Inferior parietal cortex (tissue), 1 donor: ENCODE measurements around the gene AOPEP.

Experiments
- DNase-seq: peaks from one replicate; pipeline ENCODE4 v3.0.0-alpha.2; 2016; ENCODE audit errors: extremely low spot score

Gene AOPEP

DNA sequence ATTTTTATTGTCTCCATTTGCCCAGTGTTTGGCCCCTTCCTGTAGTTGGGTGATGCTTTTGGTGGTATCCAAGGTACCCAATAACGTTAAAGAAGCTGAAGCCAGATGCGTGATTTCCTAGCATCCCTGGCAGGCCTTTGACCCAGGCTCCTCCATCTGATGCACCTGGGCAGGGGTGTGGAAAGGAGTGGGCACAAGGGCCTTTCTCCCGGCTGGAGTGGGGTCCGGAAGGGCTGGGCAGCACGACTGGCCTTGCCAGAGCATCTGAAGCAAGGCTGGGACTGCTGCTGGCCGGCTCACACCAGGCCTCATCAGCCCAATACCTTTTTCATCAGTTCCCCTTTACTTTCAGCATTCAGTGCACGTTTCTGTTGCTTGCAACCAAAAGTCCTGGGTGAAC lies 370.8 kb downstream of the AOPEP start:
- no peak for DNase-seq

GRCh38 chr9:95098391-95098921 lies 372.0 kb downstream of the AOPEP start:
- no peak for DNase-seq

- no peak for DNase-seq
Measured at GRCh38 chr9:95099321-95100070, 373.0 kb downstream of the AOPEP start.

DNA sequence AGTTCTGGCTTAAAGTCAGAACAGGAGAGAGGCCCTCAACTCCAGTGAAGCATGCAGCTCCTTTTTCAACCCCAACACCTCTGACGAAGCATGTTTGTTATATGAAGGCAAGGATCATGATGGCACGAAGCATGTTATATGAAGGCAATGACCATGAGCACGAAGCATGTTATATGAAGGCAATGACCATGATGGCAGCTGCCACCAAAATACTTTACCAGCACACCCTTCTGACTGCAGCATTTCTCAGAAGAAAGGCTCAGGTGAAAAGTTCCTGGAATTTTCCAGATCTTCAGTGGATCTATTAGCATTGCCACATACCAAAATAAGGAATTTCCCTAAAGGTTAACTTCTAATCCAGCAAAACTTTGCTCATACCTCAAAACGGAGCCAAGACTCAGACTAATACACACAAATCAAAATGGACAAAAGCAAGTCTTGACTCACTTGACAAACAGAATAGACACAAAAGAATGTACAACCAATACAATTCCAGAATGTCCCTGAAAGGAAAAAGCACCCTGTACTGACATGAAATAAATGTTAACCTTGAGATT lies 373.6 kb downstream of the AOPEP start:
- DNase-seq: no peak

DNA sequence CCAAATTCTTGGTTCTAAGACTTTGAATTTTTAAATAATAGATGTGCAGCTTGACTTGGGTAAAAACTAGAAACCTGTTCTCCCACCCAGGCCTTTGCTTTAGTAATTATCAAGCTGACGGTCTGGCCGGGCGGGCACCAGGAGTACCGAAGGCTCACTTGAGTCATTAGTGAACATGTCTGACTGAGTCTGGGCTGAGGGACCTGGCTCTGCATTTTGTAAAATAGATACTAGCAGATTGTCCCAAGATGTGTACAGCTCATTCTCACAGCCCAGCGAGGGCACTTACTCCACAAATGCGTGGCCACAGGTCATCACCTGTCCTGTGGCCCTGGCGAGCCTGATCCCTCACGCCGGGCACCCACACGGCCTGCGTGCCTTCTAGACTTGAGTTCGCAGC lies 374.8 kb downstream of the AOPEP start:
- DNase-seq: no peak

- peak; percentile 73 for DNase-seq
Measured at GRCh38 chr9:95102001-95102433, 375.5 kb downstream of the AOPEP start.

DNA sequence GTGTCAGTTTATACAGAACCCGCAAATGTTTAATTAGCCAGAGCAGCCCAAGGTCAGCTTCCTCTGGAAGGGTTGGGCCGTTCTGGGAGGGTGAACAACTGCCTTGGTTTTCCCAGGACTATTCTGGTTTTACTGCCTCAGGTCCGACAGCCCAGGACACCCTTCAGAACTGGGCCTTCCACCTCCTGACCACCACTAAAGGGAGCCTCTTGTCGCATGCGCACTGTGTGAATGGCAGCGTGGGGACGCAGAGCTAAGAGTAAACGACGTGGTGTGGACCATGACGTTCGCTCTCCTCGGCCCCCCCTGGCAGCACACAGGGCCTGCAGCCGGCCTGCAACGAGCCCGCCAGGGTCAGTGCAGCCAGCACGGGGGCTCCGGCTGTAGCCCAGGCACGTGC lies 376.1 kb downstream of the AOPEP start:
- no peak for DNase-seq

GRCh38 chr9:95103281-95103771 lies 376.8 kb downstream of the AOPEP start:
- DNase-seq: no peak

DNA sequence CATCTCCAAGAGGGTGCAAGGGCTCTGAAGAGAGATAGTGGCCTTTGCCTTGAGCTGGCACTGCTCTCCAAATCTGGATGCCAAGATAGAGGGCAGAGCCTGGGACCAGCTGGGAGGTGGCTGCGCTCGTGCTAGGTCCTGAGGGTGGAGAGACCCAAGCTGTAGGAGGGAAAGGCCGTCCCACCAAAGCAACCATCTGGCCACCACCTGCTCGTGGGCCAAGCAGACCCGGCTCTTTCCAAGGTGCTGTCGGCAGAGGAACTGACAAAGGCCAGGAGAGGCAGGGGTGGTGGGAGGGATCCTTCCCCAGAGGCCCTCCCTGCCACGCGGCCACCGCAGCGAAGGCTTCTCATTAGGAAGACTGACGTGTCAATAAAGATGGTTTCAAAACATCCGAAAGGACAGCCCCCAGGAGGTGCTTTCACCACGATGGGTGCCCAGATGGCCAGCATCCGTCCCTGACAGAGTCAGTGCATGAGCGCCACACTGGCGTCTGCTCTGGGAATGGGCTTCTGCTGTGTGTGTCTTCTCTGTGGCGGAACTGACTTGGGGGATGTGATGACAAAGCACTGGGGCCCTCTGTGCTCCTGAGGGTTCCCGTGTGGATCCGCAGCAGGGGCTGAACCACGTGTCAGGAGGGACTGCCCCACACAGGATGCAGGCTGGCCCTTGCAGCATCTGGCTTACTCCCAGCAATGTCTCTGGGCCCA lies 377.5 kb downstream of the AOPEP start:
- no peak for DNase-seq

GRCh38 chr9:95104581-95104960 lies 378.1 kb downstream of the AOPEP start:
- no peak for DNase-seq

GRCh38 chr9:95104980-95105379 lies 378.5 kb downstream of the AOPEP start:
- DNase-seq: no peak

GRCh38 chr9:95105519-95106287 lies 379.2 kb downstream of the AOPEP start:
- DNase-seq: no peak

GRCh38 chr9:95107001-95107749 lies 380.7 kb downstream of the AOPEP start:
- DNase-seq: no peak

GRCh38 chr9:95107976-95108375 lies 381.5 kb downstream of the AOPEP start:
- DNase-seq: no peak

DNA sequence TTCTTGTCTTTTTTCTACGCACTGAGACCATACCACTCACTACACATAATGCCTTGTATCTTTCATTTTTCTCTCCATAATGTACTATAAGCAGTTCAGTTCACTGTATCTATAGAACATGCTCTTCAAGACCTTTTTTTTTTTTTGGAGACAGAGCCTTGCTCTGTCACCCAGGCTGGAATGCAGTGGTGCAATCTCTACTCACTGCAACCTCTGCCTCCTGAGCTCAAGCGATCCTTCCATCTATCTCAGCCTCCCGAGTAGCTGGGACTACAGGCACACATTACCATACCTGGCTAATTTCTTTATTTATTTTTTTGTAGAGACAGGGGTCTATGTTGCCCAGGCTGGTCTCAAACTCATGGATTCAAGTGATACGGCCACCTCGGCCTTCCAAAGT lies 382.3 kb downstream of the AOPEP start:
- no peak for DNase-seq

- DNase-seq: no peak
Measured at GRCh38 chr9:95109456-95109855, 383.0 kb downstream of the AOPEP start.

GRCh38 chr9:95110921-95111525 lies 384.5 kb downstream of the AOPEP start:
- DNase-seq: no peak

- DNase-seq: no peak
Measured at GRCh38 chr9:95111716-95112115, 385.2 kb downstream of the AOPEP start.

DNA sequence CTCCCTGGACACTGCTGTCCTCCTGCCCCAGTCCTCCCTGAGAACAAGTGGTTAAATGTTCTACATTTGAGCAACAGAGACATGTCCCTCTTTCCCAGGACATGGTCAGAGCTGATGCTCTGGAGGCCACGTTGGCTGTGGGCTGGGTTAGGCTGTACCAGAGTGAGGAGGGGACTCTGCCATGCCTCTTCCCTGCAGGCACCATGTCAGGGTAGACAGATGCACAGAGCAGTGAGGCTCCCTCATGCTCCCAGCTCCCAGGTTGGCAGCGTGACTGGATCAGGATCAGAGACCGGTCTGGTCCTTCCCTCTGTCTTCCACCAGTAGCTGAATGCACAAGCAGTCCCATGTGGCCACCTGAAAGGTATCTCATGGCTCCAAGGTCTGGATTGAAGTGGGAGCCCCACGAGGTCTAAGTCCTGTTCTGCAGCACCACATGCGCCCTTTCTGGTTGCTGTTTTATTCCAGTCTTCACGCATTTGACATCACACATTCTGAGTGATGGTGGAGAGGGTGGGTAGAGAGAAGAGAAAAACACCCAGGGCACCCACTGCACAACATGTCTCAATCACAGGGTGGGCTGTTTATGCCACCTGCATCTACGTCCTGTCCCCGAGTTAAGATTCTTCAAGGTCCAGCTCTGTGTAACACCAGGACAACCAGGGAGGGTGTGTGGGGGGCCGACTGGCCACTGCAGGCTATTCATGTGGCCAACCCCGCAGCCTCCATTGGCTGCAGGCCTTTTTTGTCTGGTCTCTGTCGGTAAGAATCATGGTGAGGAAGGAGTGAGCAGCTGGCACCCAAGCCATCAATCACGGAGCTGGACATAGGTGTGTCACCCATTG lies 386.2 kb downstream of the AOPEP start:
- no peak for DNase-seq

- no peak for DNase-seq
Measured at GRCh38 chr9:95115104-95115503, 388.6 kb downstream of the AOPEP start.
